ENCODE data around the gene C1QTNF6. TPM values are rescaled to one million over a fixed set of nuclear protein-coding genes. Genes with fewer than 3 reads are reported as not detected.

The C1QTNF6 gene
- total and polyA plus RNA-seq, 2 experiments from 2014 or later, result 1.7 to 2.3 TPM

GRCh38 chr22:37186228-37186996 is 1.6 kb downstream of the C1QTNF6 start:
- Histone ChIP-seq H3K4me1 (ENCODE audit: insufficient read depth) (peaks cover 33% of the 10 kb centered on the region), H3K4me3 (no peak overlapping the region), H3K27ac (ENCODE audit: low read depth) (no peak overlapping the region), H3K9me2 (ENCODE audit: insufficient read depth) (no peaks in the 10 kb centered on the region), H2AFZ (no peak overlapping the region), H3K36me3 (ENCODE audit: insufficient read depth) (no peaks in the 10 kb centered on the region), H3K27me3 (ENCODE audit: insufficient read depth) (no peaks in the 10 kb centered on the region), H3F3A (replicated peaks; ENCODE audit: low read depth) (peaks cover 10% of the 10 kb centered on the region; the same call in 1 of the 2 replicates), H3K79me2 (replicated peaks; ENCODE audit: insufficient read depth) (no peaks in the 10 kb centered on the region), H4K20me1 (replicated peaks; ENCODE audit: insufficient read depth) (no peaks in the 10 kb centered on the region), H3K4me2 (peak overlapping the region; percentile 85)
- H3K4me1 Mint-ChIP-seq, result peaks cover 34% of the 10 kb centered on the region
- ATAC-seq (peak; percentile 36), DNase-seq (ENCODE audit: low spot score) (peak; percentile 87)
- H3K4me3 Mint-ChIP-seq, result peak overlapping the region; percentile 22; the same call in 2 of the 3 replicates
- no peak for TF ChIP-seq NANOG (IDR thresholded peaks at IDR 0.05; ENCODE audit: borderline replicate concordance)
- no peak for TF ChIP-seq STAT1 (IDR thresholded peaks at IDR 0.05; ENCODE audit: unreplicated experiment)
- no peak for TF ChIP-seq CREB1 (CRISPR knock-in tag; IDR thresholded peaks at IDR 0.05; ENCODE audit: low read depth)
- no peak for TF ChIP-seq POLR2AphosphoS5 (IDR thresholded peaks at IDR 0.05; ENCODE audit: low read depth)
- no peak for TF ChIP-seq REST (IDR thresholded peaks at IDR 0.05; ENCODE audit: unreplicated experiment)
- no peak for TF ChIP-seq EZH2phosphoT487 (IDR thresholded peaks at IDR 0.05; ENCODE audit: unreplicated experiment)
- TF ChIP-seq JUNB (IDR thresholded peaks at IDR 0.05; ENCODE audit: unreplicated experiment), result no peak
- no peak for TF ChIP-seq EZH2 (IDR thresholded peaks at IDR 0.05; ENCODE audit: low read depth, unreplicated experiment)
- no peak for TF ChIP-seq CTCF (conservative IDR thresholded peaks at IDR 0.05; ENCODE audit: low read depth in 2 of 2)
- no peak for TF ChIP-seq ETS1 (IDR thresholded peaks at IDR 0.05)
- TF ChIP-seq ZNF331 (CRISPR knock-in tag; IDR thresholded peaks at IDR 0.05; ENCODE audit: low read depth), result no peak
- TF ChIP-seq ZNF114 (CRISPR knock-in tag; IDR thresholded peaks at IDR 0.05), result no peak
- TF ChIP-seq ZNF462 (CRISPR knock-in tag; IDR thresholded peaks at IDR 0.05), result no peak
- 0 out of 2 replicates have a peak overlapping the region, but pooled peaks have one; percentile 24 for H3K27ac Mint-ChIP-seq
- H3K36me3 Mint-ChIP-seq (ENCODE audit: low read depth), result peaks cover 11% of the 10 kb centered on the region
- peaks cover 6% of the 10 kb centered on the region for H3K27me3 Mint-ChIP-seq (ENCODE audit: insufficient read depth, low read depth, poor library complexity)
- H3K9me3 Mint-ChIP-seq, result peaks cover 7% of the 10 kb centered on the region; the same call in 2 of the 3 replicates
